HepG2 (cell line): ENCODE measurements around the gene CCR3. TPM values are rescaled to one million over a fixed set of nuclear protein-coding genes. Genes with fewer than 3 reads are reported as not detected.

Experiments used
- ATAC-seq: fragments of 200-7000 bp; cut with Tn5 transposase; 3 replicates; pipeline ENCODE4 v1.9.1; 2020; ENCODE audit warnings: mild to moderate bottlenecking, moderate library complexity
- BruUV-seq: library from RNA; stranded (reverse); fragments of 400-500 nt; replicated peaks from 2 replicates; lab custom pipeline; 2021; lab: Mats Ljungman, UMichigan
- CTCF ChIA-PET: fragments of 300-600 bp; formaldehyde crosslinking; extraction: SDS; loops from one replicate; lab custom pipeline; 2021; ENCODE audit warnings: low total read pairs, inconsistent platforms, low intra/inter-chr PET ratio; lab: Yijun Ruan, JAX
- POLR2A ChIA-PET: fragments of 350-600 bp; sonication (Branson Sonifier 250); formaldehyde crosslinking; loops from one replicate; lab custom pipeline; 2020; ENCODE audit warnings: antibody characterized with exemption, inconsistent platforms; lab: Yijun Ruan, JAX
- DNase-seq: peaks from one replicate; pipeline ENCODE4 v3.0.0-alpha.2; 2015; ENCODE audit warnings: low spot score
- FAIRE-seq: peaks from 3 replicates; lab custom pipeline; 2011; peaks lifted over from hg19 to GRCh38; lab: Jason Lieb, UNC
- H2AFZ ChIP-seq: one replicate; pipeline ENCODE4 v1.6.1; 2011; ENCODE audit warnings: low read length, inconsistent platforms
- H3K27ac ChIP-seq: fragments of 300-600 bp; 3 replicates; pipeline ENCODE4 v1.8.0; 2011; ENCODE audit warnings: mixed run types, mild to moderate bottlenecking, mixed read lengths, low read length, inconsistent platforms; ENCODE audit not compliant: insufficient read depth; ENCODE audit errors: extremely low read length
- H3K27me3 ChIP-seq, 2 experiments: fragments of 200-600 bp in 1 of 2; 2 replicates in 1 of 2; 3 replicates in 1 of 2; pipeline versions ENCODE4 v1.6.0 to v1.8.0; 2011; ENCODE audit warnings: low read length in 2 of 2, mild to moderate bottlenecking in 2 of 2, moderate library complexity in 2 of 2, inconsistent platforms in 1 of 2; ENCODE audit not compliant: insufficient read depth in 2 of 2, control insufficient read depth in 1 of 2
- H3K36me3 ChIP-seq, 2 experiments: fragments of 200-600 bp in 1 of 2; replicated peaks in 1 of 2; 2 replicates in 1 of 2; 3 replicates in 1 of 2; pipeline versions ENCODE4 v1.5.1 to v1.8.0; 2011; ENCODE audit warnings: low read length in 2 of 2, inconsistent platforms in 1 of 2; ENCODE audit not compliant: insufficient read depth in 2 of 2, control insufficient read depth in 1 of 2
- H3K4me1 ChIP-seq: 2 replicates; pipeline ENCODE4 v1.5.1; 2012; ENCODE audit warnings: low read length, inconsistent platforms; ENCODE audit not compliant: insufficient read depth
- H3K4me2 ChIP-seq: 2 replicates; pipeline ENCODE4 v1.6.0; 2011; ENCODE audit warnings: low read depth, low read length, inconsistent platforms
- H3K4me3 ChIP-seq, 3 experiments: fragments of 200-600 bp in 1 of 3; sonication (generic), shearing (Covaris generic) in 1 of 3; replicated peaks in 1 of 3; 2 replicates each; pipeline ENCODE4 v1.5.1; 2011 to 2016; ENCODE audit warnings: low read length in 3 of 3, inconsistent platforms in 2 of 3, low read depth in 2 of 3, mild to moderate bottlenecking in 2 of 3, control low read depth in 1 of 3, mixed read lengths in 1 of 3; ENCODE audit not compliant: insufficient read depth in 1 of 3
- H3K79me2 ChIP-seq: one replicate; pipeline ENCODE4 v1.6.1; 2011; ENCODE audit warnings: low read length, inconsistent platforms; ENCODE audit not compliant: insufficient read depth
- H3K9ac ChIP-seq: 2 replicates; pipeline ENCODE4 v1.6.0; 2011; ENCODE audit warnings: mild to moderate bottlenecking, low read depth, low read length, inconsistent platforms; ENCODE audit not compliant: insufficient read depth
- H3K9me3 ChIP-seq: 2 replicates; pipeline ENCODE4 v1.5.1; 2012; ENCODE audit warnings: mild to moderate bottlenecking, low read length
- H4K20me1 ChIP-seq: 2 replicates; pipeline ENCODE4 v1.6.0; 2011; ENCODE audit warnings: inconsistent platforms, mild to moderate bottlenecking, low read length, moderate library complexity; ENCODE audit not compliant: insufficient read depth
- ATF1 ChIP-seq: IDR thresholded peaks from 2 replicates; pipeline ENCODE4 v1.6.1; 2016; ENCODE audit warnings: mild to moderate bottlenecking, control low read depth
- CEBPZ ChIP-seq: IDR thresholded peaks from 2 replicates; pipeline ENCODE4 v1.6.1; 2012; ENCODE audit warnings: low read length, improper control_type of control experiment
- MAFG ChIP-seq: sonication (generic); formaldehyde crosslinking; IDR thresholded peaks from 2 replicates; pipeline ENCODE4 v1.5.1; 2020; ENCODE audit warnings: mild to moderate bottlenecking, missing genetic modification reagents
- MED1 ChIP-seq: sonication (generic); formaldehyde crosslinking; IDR thresholded peaks from 2 replicates; pipeline ENCODE4 v1.4.0; 2020; ENCODE audit warnings: missing genetic modification reagents
- PREB ChIP-seq: sonication (generic); formaldehyde crosslinking; IDR thresholded peaks from 2 replicates; pipeline ENCODE4 v1.4.0; 2020; ENCODE audit warnings: missing genetic modification reagents
- RCOR2 ChIP-seq: IDR thresholded peaks from 2 replicates; pipeline ENCODE4 v1.6.1; 2016; ENCODE audit warnings: missing biosample characterization, missing genetic modification reagents
- SPEN ChIP-seq: sonication (generic); formaldehyde crosslinking; IDR thresholded peaks from 2 replicates; pipeline ENCODE4 v1.5.1; 2020; ENCODE audit warnings: low read depth, mild to moderate bottlenecking, missing genetic modification reagents
- SRSF1 ChIP-seq: fragments of 200-400 bp; formaldehyde crosslinking; optimal IDR thresholded peaks from 2 replicates; pipeline ENCODE3; 2017; ENCODE audit warnings: mild to moderate bottlenecking, low read depth, low read length, moderate library complexity
- SRSF9 ChIP-seq: fragments of 200-400 bp; formaldehyde crosslinking; IDR thresholded peaks from 2 replicates; pipeline ENCODE4 v1.6.1; 2018; ENCODE audit warnings: borderline replicate concordance, mild to moderate bottlenecking, low read depth, low read length; ENCODE audit not compliant: insufficient read depth, poor library complexity, severe bottlenecking
- ZBTB2 ChIP-seq: sonication (generic); formaldehyde crosslinking; IDR thresholded peaks from 2 replicates; pipeline ENCODE4 v1.8.0; 2022; ENCODE audit warnings: low read depth, missing genetic modification reagents
- ZBTB38 ChIP-seq: sonication (generic); formaldehyde crosslinking; IDR thresholded peaks from 2 replicates; pipeline ENCODE4 v1.5.1; 2020; ENCODE audit warnings: mild to moderate bottlenecking, missing genetic modification reagents
- ZNF234 ChIP-seq: sonication (generic); formaldehyde crosslinking; conservative IDR thresholded peaks from 2 replicates; pipeline ENCODE4 v1.5.1; 2020; ENCODE audit warnings: mild to moderate bottlenecking, missing genetic modification reagents
- ZNF24 ChIP-seq: fragments of 450-650 bp; IDR thresholded peaks from 2 replicates; pipeline ENCODE4 v1.6.1; 2017; ENCODE audit warnings: antibody characterized with exemption, mild to moderate bottlenecking
- ZNF460 ChIP-seq: sonication (generic); formaldehyde crosslinking; IDR thresholded peaks from 2 replicates; pipeline ENCODE4 v1.5.1; 2020; ENCODE audit warnings: missing genetic modification reagents, mild to moderate bottlenecking, borderline replicate concordance
- ZZZ3 ChIP-seq: sonication (generic); formaldehyde crosslinking; IDR thresholded peaks from 2 replicates; pipeline ENCODE4 v1.4.0; 2020; ENCODE audit warnings: missing genetic modification reagents, mild to moderate bottlenecking, borderline replicate concordance
- WGBS: methylation state at CpG from one replicate; pipeline ENCODE4 v1.1.6; 2017; ENCODE audit warnings: low lambda C conversion rate; 5-methylcytosine and 5-hydroxymethylcytosine counted together
- in situ Hi-C: cut with HindIII; loops from 2 replicates; pipeline ENCODE4 v1.10.0; 2017; ENCODE audit warnings: low pct_unique_long_range_greater_than_20kb; ENCODE audit not compliant: extremely low pct_ligation_motif_present
- intact Hi-C: fragments of 100-400 bp; cut with micrococcal nuclease; formaldehyde crosslinking; loops from one replicate; pipeline ENCODE4 v1.10.0; 2022; ENCODE audit not compliant: unreplicated experiment
- polyA plus RNA-seq, 8 experiments: library from polyadenylated mRNA; depleted of rRNA in 3 of 8; stranded (reverse) in 7 of 8; unstranded in 1 of 8; fragments of >200 nt; fragmentation: Illumina TruSeq in 4 of 8; extraction: Trizol in 4 of 8; gene quantifications; 2 replicates each; pipeline versions ENCODE4 v1.2.1 to v1.2.3, GENCODE V29; 2011 to 2016; ENCODE audit warnings: low read depth in 4 of 8, missing spikeins in 1 of 8, mixed read lengths in 1 of 8; ENCODE audit not compliant: insufficient read depth in 1 of 8
- total RNA-seq, 5 experiments: library from RNA; depleted of rRNA; stranded (reverse); fragments of >200 nt; fragmentation: Illumina TruSeq; extraction: Trizol; gene quantifications; 2 replicates each; pipeline ENCODE4 v1.2.3, GENCODE V29; 2016; ENCODE audit warnings: low read depth in 1 of 5

Gene CCR3
- total and polyA plus RNA-seq, 2 of the 13 experiments (the other 11 are each of a cell fraction or from before 2014, with no cell fraction given) = not detected

- ATAC-seq (no peak), FAIRE-seq (no peak), DNase-seq (no peak)
- H3K9me3 ChIP-seq = no peaks in the 10 kb centered on the region
- no peak for TF ChIP-seq MED1 (CRISPR knock-in tag)
- TF ChIP-seq SRSF9 = no peak
- no peak for TF ChIP-seq ZNF234 (CRISPR knock-in tag)
- no peak for TF ChIP-seq MAFG (CRISPR knock-in tag)
- no peak overlapping the region for H2AFZ ChIP-seq
- H3K4me2 ChIP-seq = no peak overlapping the region
- no peak overlapping the region for H3K4me3 ChIP-seq
- intact Hi-C loops = no loop called here
- no peaks in the 10 kb centered on the region for H3K79me2 ChIP-seq
- POLR2A ChIA-PET = no interaction called here
- no peak overlapping the region for H3K9ac ChIP-seq
- H4K20me1 ChIP-seq = no peaks in the 10 kb centered on the region
- BruUV-seq = no TSS peak
- in situ Hi-C loops = no loop called here
- 14% methylated on average over 3 of the region's 3 CpGs for WGBS
- CTCF ChIA-PET = no interaction called here
- H3K27ac ChIP-seq = no peak overlapping the region
- H3K4me1 ChIP-seq = no peaks in the 10 kb centered on the region
- H3K36me3 ChIP-seq = no peaks in the 10 kb centered on the region
- peaks cover 0 to 6% of the 10 kb centered on the region in 2 experiments; a peak in 2 of 5 replicates for H3K27me3 ChIP-seq
These were observed 2.9 kb downstream of the CCR3 start for GRCh38 chr3:46245146-46245545.

DNA sequence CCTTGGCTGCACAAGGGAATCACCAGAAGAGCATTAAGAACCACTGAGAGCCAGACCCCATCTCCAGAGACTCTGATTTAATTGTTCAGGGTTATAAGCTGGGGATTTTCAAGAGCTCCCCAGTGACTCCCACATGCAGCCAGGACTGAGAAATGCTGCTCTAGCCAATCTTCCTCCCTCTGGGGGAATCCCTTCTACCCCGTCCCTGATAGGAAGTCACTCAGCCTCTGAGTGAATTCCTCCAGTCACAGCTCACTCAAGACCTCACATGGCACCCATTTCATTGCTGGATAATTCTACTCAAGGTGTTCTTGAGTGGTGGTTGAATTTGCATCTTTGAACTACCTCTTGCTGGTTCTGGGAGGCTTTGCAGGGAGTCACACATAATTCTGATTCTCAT is 10.7 kb downstream of the CCR3 start:
- DNase-seq = no peak
- Histone ChIP-seq H3K27me3 (no peaks in the 10 kb centered on the region), H3K27ac (no peak overlapping the region), H4K20me1 (no peaks in the 10 kb centered on the region), H2AFZ (no peak overlapping the region), H3K9me3 (no peaks in the 10 kb centered on the region), H3K4me2 (no peak overlapping the region), H3K36me3 (no peaks in the 10 kb centered on the region), H3K4me3 (no peak overlapping the region), H3K4me1 (no peaks in the 10 kb centered on the region), H3K79me2 (no peaks in the 10 kb centered on the region), H3K9ac (no peak overlapping the region)
- no peak for FAIRE-seq
- 0% methylated on average over 1 of the region's 1 CpG for WGBS
- POLR2A ChIA-PET = no interaction called here
- in situ Hi-C loops (no loop called here), intact Hi-C loops (no loop called here)
- CTCF ChIA-PET = no interaction called here
- no peak for ATAC-seq
- no TSS peak for BruUV-seq
- TF ChIP-seq CEBPZ (no peak), ATF1 (CRISPR knock-in tag) (no peak), SPEN (CRISPR knock-in tag) (no peak), ZBTB2 (CRISPR knock-in tag) (no peak), ZNF24 (no peak), ZZZ3 (no peak), SRSF1 (no peak), RCOR2 (no peak), ZNF460 (no peak), ZBTB38 (CRISPR knock-in tag) (no peak), PREB (no peak)
